Colon (tissue), 2 donors: Measurements from ENCODE around the gene PITHD1.
"Not testable (repeated sequence)": the region's sequence is repeated elsewhere in the genome, so short reads cannot be mapped to it uniquely, and the experiment has no call there.

ENCODE experiments used
- FAIRE-seq: peaks from 2 replicates; lab custom pipeline; 2012; peaks lifted over from hg19 to GRCh38; lab: Jason Lieb, UNC
- donor health status: control.
- donor health status: control.

Gene PITHD1, protein sequence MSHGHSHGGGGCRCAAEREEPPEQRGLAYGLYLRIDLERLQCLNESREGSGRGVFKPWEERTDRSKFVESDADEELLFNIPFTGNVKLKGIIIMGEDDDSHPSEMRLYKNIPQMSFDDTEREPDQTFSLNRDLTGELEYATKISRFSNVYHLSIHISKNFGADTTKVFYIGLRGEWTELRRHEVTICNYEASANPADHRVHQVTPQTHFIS

DNA sequence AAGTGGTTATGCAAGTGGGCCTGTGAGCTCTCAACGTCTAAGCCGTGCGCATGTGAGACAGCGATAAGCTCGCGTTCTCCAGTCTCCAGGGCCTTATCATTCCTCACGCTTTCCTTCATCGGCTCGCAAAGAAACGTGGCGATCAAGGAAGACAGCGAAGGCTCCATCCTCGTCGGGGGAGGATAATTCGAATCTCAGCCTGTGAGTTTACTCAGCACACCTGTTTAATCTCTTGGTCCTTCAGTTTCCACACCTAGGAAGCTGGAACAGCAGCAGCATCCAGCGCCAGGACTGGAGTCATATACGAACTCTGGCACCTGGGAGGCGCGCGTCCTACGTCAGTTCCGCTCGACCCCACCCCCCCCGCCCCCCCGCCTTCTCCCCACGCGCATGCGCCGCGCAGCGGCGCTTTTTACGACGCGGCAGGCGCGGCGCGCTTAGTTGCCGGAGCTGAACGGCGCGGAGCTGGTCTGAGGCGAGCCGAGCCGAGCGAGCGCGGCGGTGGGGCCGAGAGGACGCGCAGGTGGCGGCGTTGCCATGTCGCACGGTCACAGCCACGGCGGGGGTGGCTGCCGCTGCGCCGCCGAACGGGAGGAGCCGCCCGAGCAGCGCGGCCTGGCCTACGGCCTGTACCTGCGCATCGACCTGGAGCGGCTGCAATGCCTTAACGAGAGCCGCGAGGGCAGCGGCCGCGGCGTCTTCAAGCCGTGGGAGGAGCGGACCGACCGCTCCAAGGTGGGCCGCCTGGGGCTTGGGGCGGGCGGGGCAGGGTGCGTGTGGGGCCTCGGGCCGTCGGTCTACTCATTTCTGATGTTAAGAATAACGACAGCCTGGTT is at the start of gene PITHD1:
Gene PITHD1, plus strand, starts transcription at position 440 of the 836 bp plus-strand sequence. Its CDS starts 98 bp downstream, at position 538.
- FAIRE-seq, result no peak

DNA sequence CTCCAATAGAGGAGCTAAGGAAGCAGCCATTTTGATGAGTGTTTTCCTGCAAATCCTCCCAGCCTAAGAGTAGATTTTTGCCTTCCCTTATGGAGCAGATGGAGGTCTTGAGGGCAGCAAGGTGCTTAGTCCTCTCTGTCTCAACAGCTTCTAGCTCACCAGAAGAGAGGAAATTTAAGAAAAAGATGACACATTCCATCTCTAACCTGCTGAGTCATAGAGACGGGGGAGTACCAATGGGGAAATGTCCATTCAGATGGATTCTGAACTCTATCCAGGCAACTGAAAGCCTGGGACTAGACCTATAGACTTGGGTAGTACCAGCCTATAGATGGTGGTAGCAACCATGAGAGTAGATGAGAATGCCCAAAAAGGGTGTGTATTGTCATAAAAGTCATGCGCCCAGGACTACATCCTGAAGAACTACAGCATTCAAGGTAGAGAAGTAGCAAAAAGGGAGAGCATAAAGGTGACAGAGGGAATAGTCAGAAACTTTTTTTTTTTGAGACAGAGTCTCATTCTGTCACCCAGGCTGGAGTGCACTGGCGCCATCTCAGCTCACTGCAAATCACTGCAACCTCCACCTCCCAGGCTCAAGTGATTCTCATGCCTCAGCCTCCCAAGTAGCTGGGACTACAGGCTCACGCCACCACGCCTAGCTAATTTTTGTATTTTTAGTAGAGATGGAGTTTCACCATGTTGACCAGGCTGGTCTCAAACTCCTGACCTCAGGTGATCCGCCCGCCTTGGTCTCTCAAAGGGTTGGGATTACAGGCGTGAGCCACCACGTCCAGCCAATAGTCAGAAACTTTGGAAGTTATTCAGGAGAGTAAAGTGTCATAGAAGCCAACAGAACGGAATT is 45.6 kb upstream of the PITHD1 start:
- FAIRE-seq, result no peak

DNA sequence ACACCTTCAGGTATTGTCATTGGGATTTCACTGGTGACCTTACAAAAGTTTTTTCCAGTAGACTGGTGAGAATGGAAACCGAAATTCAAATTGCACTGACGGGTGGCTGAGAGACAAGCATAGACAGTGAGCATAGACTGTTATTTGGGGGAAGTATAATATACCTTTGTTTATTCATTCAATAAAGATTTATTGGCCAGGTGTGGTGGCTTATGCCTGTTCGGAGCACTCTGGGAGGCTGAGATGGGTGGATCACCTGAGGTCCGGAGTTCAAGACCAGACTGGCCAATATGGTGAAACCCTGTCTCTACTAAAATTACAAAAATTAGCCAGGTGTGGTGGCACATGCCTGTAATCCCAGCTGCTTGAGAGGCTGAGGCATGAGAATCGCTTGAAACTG is 44.9 kb upstream of the PITHD1 start:
- not testable (repeated sequence) for FAIRE-seq

DNA sequence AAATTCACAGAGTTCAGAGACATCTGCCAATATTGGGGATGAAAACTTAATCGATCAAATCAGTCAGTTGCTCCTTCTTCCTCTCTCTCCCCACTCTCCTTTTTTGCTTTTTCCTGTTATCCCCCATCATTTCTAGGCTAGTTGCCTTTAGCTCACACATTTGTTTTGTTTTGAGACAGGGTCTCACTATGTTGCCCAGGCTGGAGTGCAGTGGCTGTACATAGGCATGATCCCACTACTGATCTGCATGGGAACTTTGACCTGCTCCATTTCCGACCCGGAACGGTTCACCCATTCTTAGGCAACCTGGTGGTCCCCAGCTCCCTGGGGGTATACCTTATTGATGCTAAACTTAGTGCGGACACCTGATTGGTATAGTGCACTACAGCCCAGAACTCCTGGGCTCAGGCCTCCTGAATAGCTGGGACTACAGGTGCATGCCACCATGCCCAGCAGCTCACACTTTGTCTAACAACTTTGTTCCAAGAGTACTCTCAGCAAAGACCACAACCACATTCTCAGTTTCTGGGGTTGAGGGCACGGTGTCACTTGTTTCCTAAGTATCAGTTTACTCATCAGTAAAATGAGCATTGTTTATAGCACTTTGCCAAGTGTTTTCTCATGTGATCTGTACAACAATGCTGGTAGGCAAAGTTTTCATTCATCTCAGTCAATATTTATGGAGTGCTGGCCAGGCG is 41.6 kb upstream of the PITHD1 start:
- FAIRE-seq, result no peak

DNA sequence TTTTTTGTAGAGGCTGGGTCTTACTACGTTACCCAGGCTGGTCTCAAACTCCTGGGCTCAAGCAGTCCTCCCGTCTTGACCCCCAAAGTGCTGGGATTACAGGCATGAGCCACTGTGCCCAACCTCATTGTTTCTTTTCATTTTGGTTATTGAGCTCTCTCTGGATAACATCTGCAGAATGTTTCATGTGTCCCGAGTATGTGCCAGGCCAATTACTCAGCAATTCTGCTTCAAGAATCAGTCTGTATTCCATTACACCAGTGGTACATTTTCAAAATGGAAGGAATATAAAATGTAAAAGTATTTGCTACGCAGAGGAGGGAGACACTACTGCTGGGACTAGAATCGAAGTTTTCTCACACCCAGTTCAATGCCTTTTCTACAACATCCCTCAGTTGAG is 36.6 kb upstream of the PITHD1 start:
- no peak for FAIRE-seq

DNA sequence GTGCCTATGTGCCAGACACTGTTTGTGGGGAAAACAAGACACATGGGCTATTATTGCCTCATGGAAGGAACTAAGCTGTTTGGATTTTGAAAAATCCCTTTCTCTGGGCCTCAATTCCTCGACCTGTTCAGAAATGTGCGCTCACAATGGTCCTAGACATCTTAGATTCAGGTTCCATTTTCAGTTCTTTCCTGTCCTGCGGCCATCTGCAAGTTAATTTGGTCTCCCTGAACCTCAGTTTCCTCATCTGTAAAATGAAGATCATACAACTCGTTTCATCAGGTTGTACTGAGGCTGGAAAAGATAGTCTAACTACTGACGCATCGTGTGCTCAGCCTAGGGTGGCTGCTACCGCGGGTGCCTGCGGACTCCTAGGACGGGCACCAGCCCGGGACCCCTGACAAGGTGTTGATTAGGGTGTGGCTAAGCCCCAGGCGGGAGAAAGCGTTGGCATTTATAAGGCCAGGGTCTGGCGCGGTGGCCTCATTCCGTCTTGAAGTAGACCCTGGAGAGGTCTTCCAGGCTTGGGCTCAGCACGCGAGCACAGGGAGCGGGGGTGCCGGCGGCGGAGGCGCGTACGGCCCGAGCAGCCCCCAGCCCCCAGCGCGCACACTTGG is 35.4 kb upstream of the PITHD1 start:
- no peak for FAIRE-seq

DNA sequence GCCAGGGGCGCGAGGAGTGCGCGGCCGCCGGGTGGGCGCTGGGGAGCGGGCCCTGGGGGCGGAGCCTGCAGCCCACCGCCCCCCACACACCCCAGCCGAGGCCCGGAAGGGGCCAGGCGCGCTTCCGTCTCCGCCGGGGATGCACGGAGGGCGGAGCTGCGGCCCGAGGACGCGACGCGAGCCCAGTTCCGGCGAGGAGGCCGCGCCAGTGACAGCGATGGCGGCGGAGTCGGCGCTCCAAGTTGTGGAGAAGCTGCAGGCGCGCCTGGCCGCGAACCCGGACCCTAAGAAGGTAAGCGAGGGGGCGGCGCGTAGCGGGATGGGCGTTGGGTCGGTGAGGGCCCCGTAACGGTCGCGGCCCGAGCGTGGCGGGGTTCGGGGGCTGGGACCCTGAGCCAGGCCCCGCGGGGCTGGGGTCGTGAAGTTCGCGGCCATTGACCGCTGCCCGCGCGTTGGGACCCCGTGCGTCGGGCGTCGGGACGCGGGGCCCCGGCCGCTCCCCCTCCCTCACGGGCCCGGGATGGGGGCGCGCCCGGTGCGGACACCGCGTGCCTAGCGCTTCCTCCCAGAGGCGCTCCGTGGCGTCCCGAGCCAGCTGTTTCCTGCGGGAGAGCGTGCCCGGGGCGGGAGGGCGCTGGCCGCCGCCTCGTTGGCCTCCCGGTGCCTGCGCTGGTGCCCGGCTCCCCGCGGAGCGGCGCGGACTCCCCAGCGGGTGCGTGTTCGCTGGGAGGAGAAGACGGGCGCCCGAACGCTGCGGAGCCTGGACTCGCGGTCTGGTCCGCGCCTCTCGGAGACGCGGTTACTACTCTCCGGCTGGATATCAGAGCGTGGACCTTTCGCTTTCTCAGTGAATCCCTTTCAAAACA is 34.7 kb upstream of the PITHD1 start, which contains the start of gene ELOA:
Gene ELOA, plus strand, starts transcription at position 185 of the 866 bp plus-strand sequence. Its CDS starts 33 bp downstream, at position 218.
- FAIRE-seq, result no peak

DNA sequence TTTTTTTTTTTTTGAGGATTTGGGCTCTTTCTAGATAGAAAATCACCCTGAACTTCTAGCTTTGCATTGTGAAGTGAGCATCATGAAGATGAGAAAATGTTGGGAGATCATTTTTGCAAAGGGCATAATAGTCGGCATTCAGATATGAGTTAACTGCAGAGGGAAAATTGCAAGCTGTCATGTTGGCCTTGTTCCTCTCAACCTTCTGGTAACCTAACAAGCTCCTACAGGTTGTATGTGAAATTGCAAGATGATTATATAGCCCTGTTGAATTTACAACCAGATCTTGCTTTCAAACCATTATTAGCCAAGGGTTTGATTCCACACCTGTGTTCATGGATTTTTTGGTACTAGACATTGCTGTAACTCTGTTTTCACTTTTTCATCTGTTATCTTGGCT is 32.7 kb upstream of the PITHD1 start:
- FAIRE-seq, result no peak

DNA sequence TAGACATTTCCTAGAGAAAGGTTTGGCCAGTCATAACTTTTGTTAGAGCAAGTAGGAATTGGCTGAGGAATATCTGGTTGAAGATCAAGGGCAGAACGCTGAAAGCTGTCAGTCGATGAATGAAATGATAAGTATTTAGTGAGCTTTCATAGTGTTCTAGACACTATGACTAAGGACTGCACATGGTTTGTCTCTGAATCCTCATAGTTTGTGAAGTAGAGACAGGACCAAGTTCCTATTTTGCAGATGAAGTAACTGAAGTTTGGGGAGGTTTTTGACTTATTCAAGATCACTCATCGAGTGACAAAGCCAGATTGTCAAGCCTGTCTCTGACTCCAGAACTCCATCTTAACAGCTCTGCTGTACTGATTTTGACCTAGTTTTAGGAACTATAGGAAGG is 30.2 kb upstream of the PITHD1 start:
- FAIRE-seq, result no peak

DNA sequence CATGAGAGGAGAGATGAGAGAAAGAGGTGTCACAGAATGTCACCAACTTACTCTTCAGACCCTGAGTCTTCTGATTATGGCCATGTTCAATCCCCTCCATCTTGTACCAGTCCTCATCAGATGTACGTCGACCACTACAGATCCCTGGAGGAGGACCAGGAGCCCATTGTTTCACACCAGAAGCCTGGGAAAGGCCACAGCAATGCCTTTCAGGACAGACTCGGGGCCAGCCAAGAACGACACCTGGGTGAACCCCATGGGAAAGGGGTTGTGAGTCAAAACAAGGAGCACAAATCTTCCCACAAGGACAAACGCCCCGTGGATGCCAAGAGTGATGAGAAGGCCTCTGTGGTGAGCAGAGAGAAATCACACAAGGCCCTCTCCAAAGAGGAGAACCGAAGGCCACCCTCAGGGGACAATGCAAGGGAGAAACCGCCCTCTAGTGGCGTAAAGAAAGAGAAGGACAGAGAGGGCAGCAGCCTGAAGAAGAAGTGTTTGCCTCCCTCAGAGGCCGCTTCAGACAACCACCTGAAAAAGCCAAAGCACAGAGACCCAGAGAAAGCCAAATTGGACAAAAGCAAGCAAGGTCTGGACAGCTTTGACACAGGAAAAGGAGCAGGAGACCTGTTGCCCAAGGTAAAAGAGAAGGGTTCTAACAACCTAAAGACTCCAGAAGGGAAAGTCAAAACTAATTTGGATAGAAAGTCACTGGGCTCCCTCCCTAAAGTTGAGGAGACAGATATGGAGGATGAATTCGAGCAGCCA is 27.0 kb upstream of the PITHD1 start:
- no peak for FAIRE-seq

DNA sequence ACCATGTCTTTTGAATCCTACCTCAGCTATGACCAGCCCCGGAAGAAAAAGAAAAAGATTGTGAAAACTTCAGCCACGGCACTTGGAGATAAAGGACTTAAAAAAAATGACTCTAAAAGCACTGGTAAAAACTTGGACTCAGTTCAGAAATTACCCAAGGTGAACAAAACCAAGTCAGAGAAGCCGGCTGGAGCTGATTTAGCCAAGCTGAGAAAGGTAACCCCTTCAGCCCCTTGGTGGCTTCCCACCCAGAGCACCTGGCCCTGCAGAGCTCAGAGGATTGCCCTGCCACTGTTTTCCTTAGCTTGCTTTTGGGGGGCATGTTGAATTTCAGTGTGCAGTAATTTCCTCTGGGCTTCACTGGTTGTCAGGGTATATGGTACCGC is 26.4 kb upstream of the PITHD1 start:
- FAIRE-seq, result no peak

DNA sequence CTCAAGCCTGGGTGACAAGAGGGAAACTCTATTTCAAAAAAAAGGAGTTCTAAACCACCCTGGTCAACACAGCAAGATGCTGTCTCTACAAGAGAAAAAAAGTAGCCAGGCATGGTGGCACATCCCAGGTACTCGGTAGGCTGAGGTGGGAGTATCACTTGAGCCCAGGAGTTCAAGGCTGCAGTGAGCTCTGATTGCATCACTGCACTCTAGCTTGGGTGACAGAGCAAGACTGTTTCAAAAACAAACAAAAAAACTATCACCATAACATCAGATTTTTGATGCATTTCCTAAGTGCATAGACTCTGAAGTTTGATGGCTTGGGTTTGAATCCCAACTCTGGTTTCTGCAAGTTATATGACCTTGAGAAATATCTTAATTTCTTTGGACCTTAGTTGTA is 25.3 kb upstream of the PITHD1 start:
- no peak for FAIRE-seq

DNA sequence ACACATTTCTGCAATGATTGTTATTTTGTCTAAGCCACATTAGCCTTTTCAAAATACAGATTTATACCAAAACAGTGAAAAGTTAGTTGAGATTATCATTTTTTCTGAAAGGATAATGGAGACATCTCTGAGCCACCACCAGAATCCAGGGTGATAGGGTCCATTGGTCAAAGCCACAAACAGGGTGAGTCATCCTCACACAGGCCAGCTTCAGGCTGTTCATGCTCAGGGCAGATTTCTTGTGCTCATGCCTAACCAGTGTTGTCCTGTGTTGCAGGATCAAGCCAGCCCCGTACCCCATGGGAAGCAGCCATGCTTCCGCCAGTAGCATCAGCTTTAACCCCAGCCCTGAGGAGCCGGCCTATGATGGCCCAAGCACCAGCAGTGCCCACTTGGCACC is 21.5 kb upstream of the PITHD1 start:
- no peak for FAIRE-seq

DNA sequence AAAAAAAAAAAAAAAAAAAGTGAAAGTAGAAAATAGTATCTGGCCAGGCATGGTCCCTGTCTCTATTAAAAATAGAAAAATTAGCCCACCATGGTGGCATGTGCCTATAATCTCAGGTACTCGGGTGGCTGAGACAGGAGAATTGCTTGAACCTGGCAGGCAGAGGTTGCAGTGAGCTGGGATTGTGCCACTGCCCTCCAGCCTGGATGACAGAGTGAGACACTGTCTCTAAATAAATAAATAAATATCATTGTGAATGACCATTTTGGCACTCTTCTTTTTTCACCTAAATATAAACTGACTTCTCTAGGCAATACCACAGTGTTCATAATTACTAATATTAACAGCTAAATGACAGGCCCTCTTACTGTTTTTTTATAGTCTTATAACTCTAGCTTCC is 20.4 kb upstream of the PITHD1 start:
- FAIRE-seq, result no peak

DNA sequence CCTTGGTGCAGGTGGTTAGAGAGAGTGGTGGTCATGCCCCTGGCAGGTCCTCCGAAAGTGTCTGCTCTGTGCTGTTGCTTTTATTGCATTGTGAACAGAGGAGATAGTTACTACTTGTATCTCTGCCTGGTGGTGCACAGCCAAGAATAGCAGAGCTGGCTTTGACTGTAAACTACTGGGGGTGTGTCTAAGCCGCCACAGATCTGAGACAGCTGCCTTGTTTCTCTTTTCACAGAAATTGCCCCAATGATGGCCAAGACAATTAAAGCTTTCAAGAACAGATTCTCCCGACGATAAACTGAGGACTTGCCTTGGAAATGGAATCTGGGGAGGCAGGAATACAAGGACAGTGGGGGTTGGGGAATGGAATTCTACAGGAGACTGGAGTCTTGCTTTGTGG is 18.9 kb upstream of the PITHD1 start:
- no peak for FAIRE-seq

DNA sequence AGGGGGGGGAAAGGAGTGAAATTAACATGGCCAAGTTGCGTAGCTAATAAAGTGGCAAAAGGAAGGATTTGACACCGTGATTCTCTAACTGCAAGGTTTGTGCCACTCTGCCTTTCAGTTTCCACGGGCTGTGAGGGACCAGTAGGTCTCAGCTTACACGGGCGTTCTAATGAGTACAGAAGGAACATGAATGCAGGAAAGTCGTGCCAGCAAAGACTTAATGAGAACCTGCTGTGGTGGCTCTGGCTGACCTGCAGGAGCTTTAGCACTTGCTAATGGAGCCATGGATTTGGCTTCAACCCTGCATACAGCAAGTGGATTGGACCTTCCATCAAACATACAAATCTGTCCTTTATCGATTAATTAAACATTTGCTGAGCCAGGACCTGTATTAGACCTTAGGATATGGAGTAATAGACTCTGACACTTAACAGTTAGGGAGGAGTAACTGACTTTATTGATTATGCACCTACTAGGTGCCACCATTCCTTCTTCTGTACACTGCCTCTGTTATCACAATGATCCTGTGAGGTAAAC is 15.1 kb upstream of the PITHD1 start:
- no peak for FAIRE-seq

DNA sequence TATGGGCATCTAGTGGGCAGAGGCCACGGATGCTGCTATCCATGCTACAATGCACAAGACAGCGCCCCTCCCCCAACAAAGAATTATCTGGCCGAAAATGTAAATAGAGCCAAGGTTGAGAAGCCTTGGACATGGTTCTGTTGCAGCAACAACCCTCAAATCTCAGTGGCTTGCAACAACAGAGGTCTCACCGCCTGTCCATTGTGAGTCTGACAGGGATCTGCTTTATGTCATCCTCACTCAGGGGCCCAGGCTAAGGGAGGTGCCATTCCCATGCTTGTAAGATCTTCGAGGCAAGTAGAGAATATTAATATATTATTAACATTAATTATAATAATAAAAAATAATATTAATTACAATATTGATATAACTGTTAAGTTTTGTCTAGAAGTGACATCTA is 9.5 kb upstream of the PITHD1 start:
- no peak for FAIRE-seq

DNA sequence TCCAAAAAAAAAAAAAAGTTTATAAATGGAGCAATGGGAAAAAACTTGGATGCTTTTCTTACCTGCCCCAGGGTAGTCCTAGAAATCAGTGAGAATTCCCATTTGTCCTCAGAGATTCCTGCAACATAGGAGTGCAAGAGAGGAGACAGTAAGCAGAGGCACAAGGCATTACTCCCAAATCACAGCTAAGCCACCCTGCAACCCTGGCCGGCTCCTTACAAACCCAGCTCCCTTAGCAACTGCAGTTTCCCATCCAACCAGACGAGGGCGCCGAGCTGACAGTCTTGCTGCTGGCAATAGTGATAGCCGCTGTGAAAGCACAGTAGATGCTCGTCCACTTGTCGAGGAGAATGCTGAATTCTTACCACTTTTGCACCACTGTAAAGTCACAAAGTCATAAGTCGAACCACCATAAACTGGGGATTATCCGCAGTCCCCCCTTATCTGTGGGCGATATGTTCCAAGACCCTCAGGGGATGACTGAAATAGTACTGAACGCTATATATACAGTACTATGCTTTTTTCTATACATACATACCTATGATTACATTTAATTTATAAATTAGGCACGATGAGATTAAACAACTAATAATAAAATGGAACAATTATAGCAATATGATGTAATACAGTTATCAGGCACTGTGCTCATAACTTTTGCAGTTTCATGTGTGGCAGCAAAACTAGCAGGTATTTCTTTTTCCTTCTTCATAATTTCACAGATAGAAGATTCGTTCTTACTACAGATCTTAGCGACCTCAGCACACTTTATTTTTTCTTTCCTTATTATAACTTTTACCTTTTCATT is 6.0 kb upstream of the PITHD1 start:
- no peak for FAIRE-seq

DNA sequence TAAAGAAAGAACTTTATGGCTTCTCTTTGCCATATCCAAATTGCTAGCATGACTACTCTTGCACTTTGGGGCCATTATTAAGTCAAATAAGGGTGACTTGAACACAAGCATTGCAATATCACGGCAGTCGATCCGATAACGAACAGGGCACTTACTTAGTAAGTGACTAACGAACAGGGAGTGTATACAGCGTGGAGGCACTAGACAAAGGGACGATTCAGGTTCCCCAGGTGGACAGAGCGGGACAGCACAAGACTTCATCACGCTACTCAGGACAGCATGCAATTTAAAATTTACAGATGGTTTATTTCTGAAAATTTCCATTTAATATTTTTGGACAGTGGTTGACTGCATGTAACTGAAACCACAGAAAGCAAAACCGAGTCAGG is 5.4 kb upstream of the PITHD1 start:
- FAIRE-seq, result no peak
